Measurements from ENCODE around the gene CSNK1D. TPM values are rescaled to one million over a fixed set of nuclear protein-coding genes. Genes with fewer than 3 reads are reported as not detected.

The CSNK1D gene
- total and polyA plus RNA-seq, 7 donors, result 73.5 to 139 (median 115) TPM

DNA sequence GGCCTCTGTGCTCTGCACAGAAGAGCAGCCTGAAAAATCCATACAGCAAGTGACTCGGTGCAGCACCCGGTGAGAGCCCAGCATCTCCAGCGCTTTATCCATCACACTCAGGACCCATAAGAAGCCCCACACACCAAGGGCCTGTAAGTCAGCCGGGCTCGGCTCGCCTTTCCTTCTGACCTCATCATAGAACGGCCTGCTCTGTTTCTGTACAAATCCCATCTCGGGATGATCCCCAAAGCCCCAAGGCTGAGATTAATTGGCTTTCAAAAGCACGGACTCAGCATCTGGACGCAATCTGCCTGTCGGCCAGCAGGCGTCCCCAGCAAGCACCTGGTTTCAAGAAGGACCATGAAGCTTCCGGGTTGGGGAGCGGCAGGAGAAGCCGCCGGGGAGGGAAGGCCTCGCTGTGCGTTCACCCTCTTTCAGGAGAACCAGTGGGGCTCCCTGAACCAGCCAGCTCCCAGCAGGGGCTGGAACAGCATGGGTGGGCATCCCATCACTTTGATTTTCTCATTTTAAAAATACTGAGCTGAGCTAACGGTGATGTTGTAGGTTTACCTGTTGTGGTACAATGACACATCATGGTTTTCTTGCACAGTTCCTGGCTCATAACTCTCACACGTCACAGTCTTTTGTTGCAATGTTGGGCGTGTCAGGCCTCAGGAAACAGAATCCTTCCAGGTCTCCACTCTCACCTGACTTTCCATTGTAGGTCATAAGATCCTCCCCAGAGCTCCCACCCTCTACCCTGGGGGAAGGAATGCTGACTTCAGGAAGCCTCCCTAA, 67.6 kb downstream of the CSNK1D start:
- peak; percentile 77 to 95 (median 86) for ATAC-seq
- peaks cover 5% of the 10 kb centered on the region for H3K4me1 ChIP-seq
- H3K27me3 ChIP-seq (ENCODE audit: insufficient read depth in 3 of 3, low read length in 2 of 3), result no peaks in the 10 kb centered on the region
- H3K4me3 ChIP-seq, result peak overlapping the region; percentile 5
- 19 to 22% (median 20%) methylated on average over 21 of the region's 21 CpGs for WGBS, 3 donors
- peak overlapping the region; percentile 23 for H3K27ac ChIP-seq
- TF ChIP-seq, protein P1, sequence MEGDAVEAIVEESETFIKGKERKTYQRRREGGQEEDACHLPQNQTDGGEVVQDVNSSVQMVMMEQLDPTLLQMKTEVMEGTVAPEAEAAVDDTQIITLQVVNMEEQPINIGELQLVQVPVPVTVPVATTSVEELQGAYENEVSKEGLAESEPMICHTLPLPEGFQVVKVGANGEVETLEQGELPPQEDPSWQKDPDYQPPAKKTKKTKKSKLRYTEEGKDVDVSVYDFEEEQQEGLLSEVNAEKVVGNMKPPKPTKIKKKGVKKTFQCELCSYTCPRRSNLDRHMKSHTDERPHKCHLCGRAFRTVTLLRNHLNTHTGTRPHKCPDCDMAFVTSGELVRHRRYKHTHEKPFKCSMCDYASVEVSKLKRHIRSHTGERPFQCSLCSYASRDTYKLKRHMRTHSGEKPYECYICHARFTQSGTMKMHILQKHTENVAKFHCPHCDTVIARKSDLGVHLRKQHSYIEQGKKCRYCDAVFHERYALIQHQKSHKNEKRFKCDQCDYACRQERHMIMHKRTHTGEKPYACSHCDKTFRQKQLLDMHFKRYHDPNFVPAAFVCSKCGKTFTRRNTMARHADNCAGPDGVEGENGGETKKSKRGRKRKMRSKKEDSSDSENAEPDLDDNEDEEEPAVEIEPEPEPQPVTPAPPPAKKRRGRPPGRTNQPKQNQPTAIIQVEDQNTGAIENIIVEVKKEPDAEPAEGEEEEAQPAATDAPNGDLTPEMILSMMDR (IDR thresholded peaks at IDR 0.05), result peak; percentile 85
- intact Hi-C loops (cut with DNase I), result loop anchor here (1.0 to 5.0 kb wide), 3 partner anchors 96 to 115 kb away; no protein-coding TSS in a partner anchor
- peak; percentile 85 to 91 for DNase-seq
- peaks cover 0 to 10% of the 10 kb centered on the region in 2 donors for H3K36me3 ChIP-seq (ENCODE audit: insufficient read depth in 1 of 2, low read depth in 1 of 2)
- H3K9me3 ChIP-seq, result no peaks in the 10 kb centered on the region

DNA sequence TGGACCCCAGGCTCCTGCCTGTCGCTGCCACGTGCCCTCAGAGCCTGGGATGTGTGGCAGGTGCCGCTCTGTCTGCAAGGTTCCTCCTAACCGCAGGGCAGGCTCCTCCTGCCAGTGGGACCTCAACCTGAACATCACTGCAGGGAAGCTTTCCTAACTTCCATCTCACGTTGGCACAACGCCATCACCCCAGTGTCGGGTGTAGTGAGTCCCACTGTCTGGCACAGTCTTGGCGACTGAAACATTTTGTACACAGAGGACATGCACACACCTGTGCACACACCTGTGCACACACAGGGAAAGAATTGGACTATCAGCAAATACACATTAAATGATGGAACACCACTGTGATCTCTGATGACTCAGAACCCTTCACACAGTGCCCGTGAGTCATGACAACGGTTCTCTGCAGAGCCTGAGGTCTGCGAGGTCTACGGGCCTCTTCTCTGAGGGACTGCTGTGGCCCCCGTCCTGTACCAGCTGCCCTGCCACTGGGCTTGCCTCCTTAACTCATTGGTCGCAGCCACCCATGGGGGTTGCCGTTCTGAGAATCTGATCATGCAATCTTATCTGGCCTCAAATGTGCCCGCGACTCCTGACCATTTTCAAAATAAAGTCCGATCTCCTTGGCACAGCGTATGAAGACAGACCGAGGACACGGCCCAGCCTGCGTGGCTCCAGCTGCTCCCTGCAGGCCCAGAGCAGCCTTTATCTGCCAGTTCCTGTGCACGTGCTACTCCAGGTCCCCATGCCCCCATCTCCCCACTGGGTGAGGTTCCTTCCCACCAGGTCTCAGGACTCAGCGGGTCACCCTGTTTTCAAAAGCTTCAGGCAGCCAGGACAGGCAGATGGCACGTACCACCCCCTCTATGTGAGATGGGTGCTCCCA, 68.4 kb downstream of the CSNK1D start:
- DNase-seq, result no peak
- H3K27ac ChIP-seq, result no peak overlapping the region
- intact Hi-C loops (cut with DNase I), result loop anchor here in 1 of 2 donors (5.0 kb wide), 1 partner anchor 97 kb away; no protein-coding TSS in a partner anchor
- H3K36me3 ChIP-seq (ENCODE audit: insufficient read depth in 1 of 2, low read depth in 1 of 2), result peaks cover 0 to 18% of the 10 kb centered on the region in 2 donors
- TF ChIP-seq, protein P1 (IDR thresholded peaks at IDR 0.05), result no peak
- peaks cover 5% of the 10 kb centered on the region for H3K4me1 ChIP-seq
- H3K4me3 ChIP-seq, result no peak overlapping the region
- no peaks in the 10 kb centered on the region for H3K27me3 ChIP-seq (ENCODE audit: insufficient read depth in 3 of 3, low read length in 2 of 3)
- WGBS, 3 donors, result 63 to 73% (median 63%) methylated on average over 25 of the region's 25 CpGs
- no peaks in the 10 kb centered on the region for H3K9me3 ChIP-seq
- peak; percentile 35 to 56 (median 46) for ATAC-seq

DNA sequence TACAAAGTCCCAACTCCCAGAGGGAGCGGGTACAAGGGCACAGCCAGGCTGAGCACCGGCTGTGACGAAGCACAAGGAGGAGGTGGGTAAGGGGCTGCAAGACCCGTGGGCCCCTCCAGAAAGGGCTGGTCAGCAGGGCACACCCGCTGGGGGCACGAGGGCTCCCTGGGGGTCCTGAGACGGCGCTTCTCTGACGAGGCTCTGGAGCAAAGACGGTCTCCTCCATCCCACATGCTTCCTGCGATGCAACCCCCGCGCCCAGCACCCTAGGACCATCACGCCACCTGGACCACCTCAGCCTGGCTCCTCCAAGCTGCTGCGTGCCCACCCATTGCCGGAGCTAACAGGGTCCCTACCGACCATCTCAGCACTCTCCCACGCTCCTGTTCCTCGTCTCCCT, 69.6 kb downstream of the CSNK1D start:
- whole genome bisulfite sequencing, 3 donors, result 87 to 91% (median 91%) methylated on average over 19 of the region's 19 CpGs
- intact Hi-C loops (cut with DNase I), result no loop called here
- DNase-seq (no peak), ATAC-seq (no peak)
- Histone ChIP-seq H3K9me3 (no peaks in the 10 kb centered on the region), H3K36me3 (ENCODE audit: insufficient read depth in 1 of 2, low read depth in 1 of 2) (peaks cover 0 to 19% of the 10 kb centered on the region in 2 donors), H3K27me3 (ENCODE audit: insufficient read depth in 3 of 3, low read length in 2 of 3) (no peaks in the 10 kb centered on the region), H3K4me3 (no peak overlapping the region), H3K4me1 (peaks cover 5% of the 10 kb centered on the region), H3K27ac (no peak overlapping the region)
- TF ChIP-seq, protein P1 (IDR thresholded peaks at IDR 0.05), result no peak

DNA sequence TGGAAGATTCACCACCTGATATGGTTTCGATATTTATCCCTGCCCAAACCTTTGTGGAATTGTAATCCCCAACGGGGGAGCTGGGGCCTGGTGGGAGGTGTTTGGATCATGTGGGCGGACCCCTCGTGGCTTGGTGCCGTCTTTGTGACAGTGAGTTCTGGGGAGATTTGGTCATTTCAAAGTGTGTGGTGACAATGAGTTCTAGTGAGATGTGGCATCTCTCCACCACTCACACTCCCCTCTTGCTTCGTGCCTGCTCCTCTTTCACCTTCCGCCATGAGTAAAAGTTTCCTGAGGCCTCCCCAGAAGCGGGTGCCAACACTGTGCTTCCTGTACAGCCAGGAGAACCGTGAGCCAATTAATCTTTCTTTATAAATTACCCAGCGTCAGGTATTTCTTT, 70.5 kb downstream of the CSNK1D start:
- no peak for DNase-seq
- H3K9me3 ChIP-seq, result no peaks in the 10 kb centered on the region
- intact Hi-C loops (cut with DNase I), result no loop called here

More for the DNA sequence above, 70.5 kb downstream of the CSNK1D start:
- Histone ChIP-seq H3K4me1 (peaks cover 5% of the 10 kb centered on the region), H3K36me3 (ENCODE audit: insufficient read depth in 1 of 2, low read depth in 1 of 2) (peaks cover 0 to 22% of the 10 kb centered on the region in 2 donors), H3K27me3 (ENCODE audit: insufficient read depth in 3 of 3, low read length in 2 of 3) (no peaks in the 10 kb centered on the region), H3K27ac (no peak overlapping the region), H3K4me3 (no peak overlapping the region)
- WGBS, 3 donors, result 75 to 78% (median 76%) methylated on average over 10 of the region's 10 CpGs
- ATAC-seq, result no peak
- TF ChIP-seq, protein P1 (IDR thresholded peaks at IDR 0.05), result no peak
